Heart left ventricle (tissue), 16 donors: Measurements from ENCODE around the gene HRH2. TPM values are rescaled to one million over a fixed set of nuclear protein-coding genes. Genes with fewer than 3 reads are reported as not detected.
"Not testable (repeated sequence)": the region's sequence is repeated elsewhere in the genome, so short reads cannot be mapped to it uniquely, and the experiment has no call there.

Source experiments
- ATAC-seq, 4 donors: fragments of 200-7000 bp; cut with Tn5 transposase; one replicate each; pipeline ENCODE4 v1.9.1; 2020 to 2022; ENCODE audit warnings: moderate library complexity in 4 of 4, mild to moderate bottlenecking in 3 of 4, moderate number of reproducible peaks in 1 of 4
- DNase-seq, 5 donors: peaks; one replicate each; pipeline ENCODE4 v3.0.0-alpha.2; 2020
- H3K27ac ChIP-seq, 12 donors: fragments of 200-600 bp; sonication (generic) in 4 of 12; one replicate each; pipeline versions ENCODE4 v1.5.0 to v1.8.0; 2016 to 2022; ENCODE audit warnings: mild to moderate bottlenecking in 2 of 12
- H3K27me3 ChIP-seq, 9 donors: fragments of 200-600 bp; sonication (generic) in 2 of 9; one replicate each; pipeline versions ENCODE4 v1.5.1 to v1.8.0; 2016 to 2022; ENCODE audit warnings: mild to moderate bottlenecking in 3 of 9
- H3K36me3 ChIP-seq, 9 donors: fragments of 200-600 bp; sonication (generic) in 2 of 9; one replicate each; pipeline versions ENCODE4 v1.5.0 to v1.8.0; 2018 to 2022; ENCODE audit warnings: mild to moderate bottlenecking in 2 of 9
- H3K4me1 ChIP-seq, 12 donors: fragments of 200-600 bp; sonication (generic) in 4 of 12; one replicate each; pipeline versions ENCODE4 v1.5.0 to v1.8.0; 2016 to 2022; ENCODE audit warnings: mild to moderate bottlenecking in 3 of 12
- H3K4me3 ChIP-seq, 12 donors: fragments of 200-600 bp; sonication (generic) in 4 of 12; one replicate each; pipeline versions ENCODE4 v1.5.0 to v1.8.0; 2017 to 2022; ENCODE audit warnings: mild to moderate bottlenecking in 9 of 12, moderate library complexity in 4 of 12
- H3K9me3 ChIP-seq, 12 donors: fragments of 200-600 bp; sonication (generic) in 4 of 12; one replicate each; pipeline versions ENCODE4 v1.5.0 to v1.8.0; 2016 to 2022; ENCODE audit warnings: mild to moderate bottlenecking in 1 of 12
- POLR2A ChIP-seq, 2 donors: fragments of 450-650 bp; IDR thresholded peaks; one replicate each; pipeline ENCODE4 v1.6.1; 2017; ENCODE audit warnings: antibody characterized with exemption in 2 of 2, mild to moderate bottlenecking in 2 of 2, moderate library complexity in 2 of 2
- WGBS, 4 donors: extraction: QIAGEN DNeasy Blood & Tissue Kit in 2 of 4; methylation state at CpG; one replicate each; pipeline versions ENCODE4 v1.1.5 to v1.1.7; 2013 to 2018; 5-methylcytosine and 5-hydroxymethylcytosine counted together
- intact Hi-C, 10 donors: fragments of 100-400 bp; cut with DNase I; formaldehyde crosslinking; loops; one replicate each; pipeline versions ENCODE4 v1.11.1 to v1.14.2; 2022
- polyA plus RNA-seq, 2 donors: library from polyadenylated mRNA; stranded (reverse); fragments of 200-250 nt; gene quantifications; one replicate each; pipeline ENCODE4 v1.2.3, GENCODE V29; 2013
- total RNA-seq, 9 donors: library from RNA; depleted of rRNA in 2 of 9; stranded (reverse); fragments of >200 nt in 2 of 9; fragmentation: NEBNext Ultra II Directional in 3 of 9; extraction: Animal tissue kit (Norgen Biotek cat#: 25700) in 3 of 9; gene quantifications; one replicate each; pipeline versions ENCODE4 v1.1.0 to v1.2.4, GENCODE V29; 2016 to 2023
- TF ChIP-seq, protein P1 (sequence below), 12 donors: fragments of 200-600 bp; sonication (generic) in 4 of 12; IDR thresholded peaks; one replicate each; pipeline versions ENCODE4 v1.5.0 to v1.8.0; 2018 to 2022; ENCODE audit warnings: antibody characterized with exemption in 12 of 12, mild to moderate bottlenecking in 5 of 12
- donor health status: ischemic (EF 13 %, LVEDD 7.1; RV severe dilation, severe dysfunction).
- donor health status: healthy with polysubstance abuse.
- donor health status: DM: no; HTN: yes; CAD: no.
- donor health status: DM: no; HTN: no; CAD: no.
- donor health status: ischemic (EF 25% LVEDD 6.9; RV normal size, moderate dysfunction).
- donor health status: ischemic (EF 25% LVEDD 5.7; RV mildly dilated, moderate dysfunction).
- donor health status: healthy.
- donor health status: DM: yes; HTN: yes; CAD: no.
- donor health status: ischemic (EF 35%, LVEDD 5.7; RV mildly dilated, moderate dysfunction).
- donor health status: nonischemic (EF 11% LVEDD 7.7; RV severe dilation, severe dysfunction).
- donor health status: DM: yes; HTN: yes; CAD: no.
- donor health status: PGD.
- donor health status: ischemic (EF 29% LVEDD 5.4; RV normal size, mild dysfunction).
- donor health status: nonischemic (EF 23%, LVEDD 6.1; RV moderate dilation, normal function).

Gene HRH2
- total and polyA plus RNA-seq, 11 donors, result 26.0 to 66.0 (median 35.8) TPM

DNA sequence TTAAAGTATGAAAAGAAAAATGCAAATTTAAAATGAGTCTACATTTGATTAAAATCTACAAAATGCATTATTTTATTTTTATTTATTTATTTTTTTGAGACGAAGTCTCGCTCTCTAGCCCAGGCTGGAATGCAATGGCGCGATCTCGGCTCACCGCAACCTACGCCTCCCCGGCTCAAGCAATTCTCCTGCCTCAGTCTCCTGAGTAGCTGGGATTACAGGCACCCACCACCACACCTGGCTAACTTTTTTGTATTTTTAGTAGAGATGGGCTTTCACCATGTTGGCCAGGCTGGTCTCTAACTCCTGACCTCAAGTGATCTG is 61.2 kb downstream of the HRH2 start:
- not testable (repeated sequence) for H3K4me3 ChIP-seq, H3K27ac ChIP-seq, ATAC-seq, DNase-seq, H3K27me3 ChIP-seq, H3K36me3 ChIP-seq
- WGBS, 4 donors, result 89 to 95% (median 93%) methylated on average over 8 of the region's 8 CpGs
- intact Hi-C loops, result loop anchor here in 9 of 10 donors (2.0 to 10.0 kb wide), 4 partner anchors 54 to 187 kb away; partner anchors contain the start of gene HRH2 (in 1 of the 9)
- TF ChIP-seq, protein P1, sequence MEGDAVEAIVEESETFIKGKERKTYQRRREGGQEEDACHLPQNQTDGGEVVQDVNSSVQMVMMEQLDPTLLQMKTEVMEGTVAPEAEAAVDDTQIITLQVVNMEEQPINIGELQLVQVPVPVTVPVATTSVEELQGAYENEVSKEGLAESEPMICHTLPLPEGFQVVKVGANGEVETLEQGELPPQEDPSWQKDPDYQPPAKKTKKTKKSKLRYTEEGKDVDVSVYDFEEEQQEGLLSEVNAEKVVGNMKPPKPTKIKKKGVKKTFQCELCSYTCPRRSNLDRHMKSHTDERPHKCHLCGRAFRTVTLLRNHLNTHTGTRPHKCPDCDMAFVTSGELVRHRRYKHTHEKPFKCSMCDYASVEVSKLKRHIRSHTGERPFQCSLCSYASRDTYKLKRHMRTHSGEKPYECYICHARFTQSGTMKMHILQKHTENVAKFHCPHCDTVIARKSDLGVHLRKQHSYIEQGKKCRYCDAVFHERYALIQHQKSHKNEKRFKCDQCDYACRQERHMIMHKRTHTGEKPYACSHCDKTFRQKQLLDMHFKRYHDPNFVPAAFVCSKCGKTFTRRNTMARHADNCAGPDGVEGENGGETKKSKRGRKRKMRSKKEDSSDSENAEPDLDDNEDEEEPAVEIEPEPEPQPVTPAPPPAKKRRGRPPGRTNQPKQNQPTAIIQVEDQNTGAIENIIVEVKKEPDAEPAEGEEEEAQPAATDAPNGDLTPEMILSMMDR (IDR thresholded peaks at IDR 0.05), result peak in 1 of 12 donors; percentile 2
- peaks cover 0 to 16% (median 7%) of the 10 kb centered on the region in 12 donors for H3K9me3 ChIP-seq
- peaks cover 0 to 22% (median 0%) of the 10 kb centered on the region in 12 donors for H3K4me1 ChIP-seq

DNA sequence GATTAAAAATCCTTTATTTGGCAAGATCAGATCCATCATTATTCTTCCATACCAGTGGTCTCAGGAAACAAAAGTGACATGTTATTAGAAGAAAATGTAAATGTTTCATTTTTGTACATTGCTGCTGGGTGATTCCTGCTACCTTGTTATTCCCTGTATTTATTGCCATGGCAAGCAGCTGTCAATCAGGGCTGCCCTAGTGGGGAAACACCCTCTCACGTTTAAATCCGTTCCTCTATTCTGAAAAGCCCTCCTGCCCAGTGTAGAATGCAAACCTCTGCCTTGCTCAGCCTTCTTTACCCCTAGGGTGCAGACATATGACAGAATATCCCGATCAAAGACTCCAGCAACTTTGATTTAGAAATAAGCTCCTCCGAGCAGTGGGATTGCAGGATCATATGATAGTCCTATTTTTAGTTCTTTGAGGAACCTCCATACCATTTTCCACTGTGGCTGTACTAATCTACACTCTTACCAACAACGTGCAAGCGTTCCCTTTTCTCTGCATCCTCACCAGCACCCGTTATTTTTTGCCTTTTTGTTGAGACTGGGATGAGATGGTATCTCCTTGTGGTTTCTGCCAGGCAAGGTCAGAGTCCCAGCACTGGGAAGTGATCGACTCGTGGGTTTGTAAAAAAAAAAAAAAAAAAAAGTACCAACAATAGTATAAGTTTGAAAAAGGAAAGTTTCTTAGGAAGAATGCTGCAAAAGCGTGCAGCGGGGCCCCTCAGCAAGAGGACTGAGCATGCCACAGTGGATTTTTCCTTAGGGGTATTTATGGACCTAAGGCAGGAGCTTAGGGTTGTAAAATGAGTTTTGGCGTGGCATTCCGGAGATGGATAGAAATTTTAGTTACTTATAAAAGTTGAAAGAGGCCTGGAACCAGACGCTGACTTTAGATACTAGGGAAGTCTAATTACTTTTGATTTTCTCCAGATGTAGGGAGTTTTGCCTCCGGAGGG is 66.7 kb downstream of the HRH2 start:
- intact Hi-C loops, result loop anchor here in 2 of 10 donors (5.0 to 10.0 kb wide), 2 partner anchors 192 to 230 kb away; no protein-coding TSS in a partner anchor
- TF ChIP-seq, protein P1 (IDR thresholded peaks at IDR 0.05), result no peak
- no peak for TF ChIP-seq POLR2A (IDR thresholded peaks at IDR 0.05)
- WGBS, 4 donors, result 51 to 57% (median 55%) methylated on average over 15 of the region's 15 CpGs
- Histone ChIP-seq H3K4me1 (peaks cover 0 to 8% (median 0%) of the 10 kb centered on the region in 12 donors), H3K4me3 (peak overlapping the region in 3 of 12 donors; percentile 5 to 22 (median 14)), H3K9me3 (no peaks in the 10 kb centered on the region), H3K36me3 (no peaks in the 10 kb centered on the region), H3K27ac (no peak overlapping the region), H3K27me3 (peaks cover 0 to 20% (median 8%) of the 10 kb centered on the region in 9 donors)
- DNase-seq (no peak), ATAC-seq (peak in 2 of 4 donors; percentile 22 to 42)

DNA sequence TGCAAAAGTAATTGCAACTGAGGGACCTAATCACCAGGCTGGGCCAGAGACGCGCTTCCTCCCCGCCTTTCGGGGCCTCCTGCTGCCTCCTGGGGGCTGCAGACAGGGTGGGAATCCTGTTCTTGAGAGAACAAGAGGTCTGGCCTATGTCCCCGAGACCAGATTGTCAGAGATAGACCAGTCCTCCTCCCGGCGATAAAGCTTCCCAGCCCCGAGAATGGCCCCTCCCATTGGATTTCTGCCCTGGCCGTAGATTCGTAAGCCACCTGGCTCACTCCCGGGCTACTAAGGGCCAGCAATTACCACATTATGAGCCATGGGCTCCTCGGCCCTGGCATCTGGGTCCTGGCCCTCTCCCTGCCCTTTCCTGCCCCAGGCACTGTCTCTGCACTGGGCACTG is 70.4 kb downstream of the HRH2 start:
- no peak for TF ChIP-seq POLR2A (IDR thresholded peaks at IDR 0.05)
- TF ChIP-seq, protein P1 (IDR thresholded peaks at IDR 0.05), result no peak
- H3K9me3 ChIP-seq, result peaks cover 0 to under 1% (median 0%) of the 10 kb centered on the region in 12 donors
- H3K4me1 ChIP-seq, result peaks cover 0 to 9% (median 0%) of the 10 kb centered on the region in 12 donors
- H3K27me3 ChIP-seq, result peaks cover 0 to 32% (median 11%) of the 10 kb centered on the region in 9 donors
- no peak overlapping the region for H3K4me3 ChIP-seq
- no peaks in the 10 kb centered on the region for H3K36me3 ChIP-seq
- intact Hi-C loops, result loop anchor here in 2 of 10 donors (5.0 to 10.0 kb wide), 2 partner anchors 196 to 226 kb away; no protein-coding TSS in a partner anchor
- WGBS, 4 donors, result 44 to 64% (median 48%) methylated on average over 5 to 12 of the region's 12 CpGs
- no peak overlapping the region for H3K27ac ChIP-seq
- DNase-seq (no peak), ATAC-seq (no peak)
